IgD-negative memory B cell (primary cell): Measurements from ENCODE around the gene ETV6. TPM values are rescaled to one million over a fixed set of nuclear protein-coding genes. Genes with fewer than 3 reads are reported as not detected.

ENCODE experiments used
- H3K27ac Mint-ChIP-seq, 3 donors: one replicate each; pipeline ENCODE4 v1.8.0; 2020 to 2022; ENCODE audit warnings: mild to moderate bottlenecking in 3 of 3, mixed read lengths in 3 of 3, moderate library complexity in 1 of 3
- H3K27me3 Mint-ChIP-seq: one replicate; pipeline ENCODE4 v1.8.0; 2021; ENCODE audit warnings: mixed read lengths
- H3K36me3 Mint-ChIP-seq: one replicate; pipeline ENCODE4 v1.8.0; 2020; ENCODE audit warnings: mild to moderate bottlenecking, mixed read lengths
- H3K4me1 Mint-ChIP-seq, 3 donors: one replicate each; pipeline ENCODE4 v1.8.0; 2020 to 2022; ENCODE audit warnings: mixed read lengths in 3 of 3, mild to moderate bottlenecking in 1 of 3
- H3K4me3 Mint-ChIP-seq, 4 donors: one replicate each; pipeline ENCODE4 v1.8.0; 2020 to 2022; ENCODE audit warnings: mild to moderate bottlenecking in 4 of 4, mixed read lengths in 4 of 4, moderate library complexity in 3 of 4
- H3K9me3 Mint-ChIP-seq, 3 donors: one replicate each; pipeline ENCODE4 v1.8.0; 2020 to 2021; ENCODE audit warnings: mixed read lengths in 3 of 3, mild to moderate bottlenecking in 1 of 3
- polyA plus RNA-seq: library from polyadenylated mRNA; unstranded; fragments of 300-500 nt; fragmentation: Illumina TruSeq; gene quantifications from one replicate; pipeline ENCODE4 v1.2.3, GENCODE V29; 2021

The ETV6 gene
- polyA plus RNA-seq, 1 donor from 2014 or later: 9.8 TPM

GRCh38 chr12:11863988-11864387, 214.5 kb downstream of the ETV6 start:
- peaks cover 27% of the 10 kb centered on the region for H3K36me3 Mint-ChIP-seq
- H3K27ac Mint-ChIP-seq: peak overlapping the region in 1 of 3 donors; percentile 2
- H3K4me3 Mint-ChIP-seq: peak overlapping the region in 1 of 4 donors; percentile 41

GRCh38 chr12:11865824-11866223, 216.3 kb downstream of the ETV6 start:
- Mint-ChIP-seq H3K4me1 (peaks cover 0 to 2% (median 2%) of the 10 kb centered on the region in 3 donors), H3K9me3 (peaks cover 1 to 23% (median 3%) of the 10 kb centered on the region in 3 donors), H3K27ac (no peak overlapping the region), H3K4me3 (no peak overlapping the region), H3K27me3 (no peaks in the 10 kb centered on the region), H3K36me3 (peaks cover 23% of the 10 kb centered on the region)

More at GRCh38 chr12:11863988-11864387, 214.5 kb downstream of the ETV6 start:
- H3K9me3 Mint-ChIP-seq: peaks cover 1 to 23% (median 3%) of the 10 kb centered on the region in 3 donors
- peaks cover 0 to 5% (median 2%) of the 10 kb centered on the region in 3 donors for H3K4me1 Mint-ChIP-seq
- no peaks in the 10 kb centered on the region for H3K27me3 Mint-ChIP-seq

GRCh38 chr12:11868027-11868426, 218.6 kb downstream of the ETV6 start:
- H3K9me3 Mint-ChIP-seq: peaks cover 1 to 23% (median 3%) of the 10 kb centered on the region in 3 donors
- H3K4me1 Mint-ChIP-seq: peaks cover 0 to 1% (median 0%) of the 10 kb centered on the region in 3 donors
- peaks cover 27% of the 10 kb centered on the region for H3K36me3 Mint-ChIP-seq
- H3K27ac Mint-ChIP-seq: no peak overlapping the region
- no peaks in the 10 kb centered on the region for H3K27me3 Mint-ChIP-seq
- no peak overlapping the region for H3K4me3 Mint-ChIP-seq

GRCh38 chr12:11869406-11869805, 219.9 kb downstream of the ETV6 start:
- Mint-ChIP-seq H3K4me3 (no peak overlapping the region), H3K36me3 (peaks cover 31% of the 10 kb centered on the region), H3K27ac (no peak overlapping the region), H3K4me1 (peaks cover 0 to 1% (median 0%) of the 10 kb centered on the region in 3 donors), H3K9me3 (peaks cover 1 to 20% (median 3%) of the 10 kb centered on the region in 3 donors), H3K27me3 (no peaks in the 10 kb centered on the region)

GRCh38 chr12:11870041-11870451, 220.6 kb downstream of the ETV6 start:
- Mint-ChIP-seq H3K9me3 (peaks cover 0 to 16% (median 3%) of the 10 kb centered on the region in 3 donors), H3K27ac (no peak overlapping the region), H3K27me3 (no peaks in the 10 kb centered on the region), H3K4me3 (no peak overlapping the region), H3K4me1 (peaks cover 0 to 1% (median 0%) of the 10 kb centered on the region in 3 donors), H3K36me3 (peaks cover 29% of the 10 kb centered on the region)

- Mint-ChIP-seq H3K4me3 (no peak overlapping the region), H3K27me3 (no peaks in the 10 kb centered on the region), H3K36me3 (peaks cover 18% of the 10 kb centered on the region), H3K9me3 (peaks cover 0 to under 1% (median under 1%) of the 10 kb centered on the region in 3 donors), H3K27ac (no peak overlapping the region), H3K4me1 (peaks cover 4 to 10% (median 5%) of the 10 kb centered on the region in 3 donors)
Observed at GRCh38 chr12:11872055-11872454, 222.6 kb downstream of the ETV6 start.

- H3K4me3 Mint-ChIP-seq: no peak overlapping the region
- no peaks in the 10 kb centered on the region for H3K27me3 Mint-ChIP-seq
- H3K36me3 Mint-ChIP-seq: peaks cover 17% of the 10 kb centered on the region
- H3K4me1 Mint-ChIP-seq: peaks cover 4 to 11% (median 10%) of the 10 kb centered on the region in 3 donors
- H3K27ac Mint-ChIP-seq: peak overlapping the region in 2 of 3 donors; percentile 39 to 68
- H3K9me3 Mint-ChIP-seq: no peaks in the 10 kb centered on the region
Observed at GRCh38 chr12:11875414-11875935, 226.0 kb downstream of the ETV6 start.

- Mint-ChIP-seq H3K9me3 (no peaks in the 10 kb centered on the region), H3K4me3 (no peak overlapping the region), H3K27ac (peak overlapping the region in 2 of 3 donors; percentile 21 to 68), H3K4me1 (peaks cover 4 to 12% (median 11%) of the 10 kb centered on the region in 3 donors), H3K27me3 (no peaks in the 10 kb centered on the region), H3K36me3 (peaks cover 17% of the 10 kb centered on the region)
Observed at GRCh38 chr12:11876307-11876706, 226.8 kb downstream of the ETV6 start.

- peaks cover 4 to 22% (median 18%) of the 10 kb centered on the region in 3 donors for H3K4me1 Mint-ChIP-seq
- peak overlapping the region in 2 of 3 donors; percentile 21 to 39 for H3K27ac Mint-ChIP-seq
- H3K4me3 Mint-ChIP-seq: no peak overlapping the region
Observed at GRCh38 chr12:11877102-11877826, 227.8 kb downstream of the ETV6 start.

GRCh38 chr12:11877869-11878780, 228.7 kb downstream of the ETV6 start:
- Mint-ChIP-seq H3K27me3 (no peaks in the 10 kb centered on the region), H3K4me1 (peaks cover 7 to 29% (median 23%) of the 10 kb centered on the region in 3 donors), H3K36me3 (peaks cover 13% of the 10 kb centered on the region), H3K9me3 (no peaks in the 10 kb centered on the region), H3K4me3 (no peak overlapping the region), H3K27ac (no peak overlapping the region)

More at GRCh38 chr12:11877102-11877826, 227.8 kb downstream of the ETV6 start:
- H3K9me3 Mint-ChIP-seq: no peaks in the 10 kb centered on the region
- peaks cover 13% of the 10 kb centered on the region for H3K36me3 Mint-ChIP-seq
- H3K27me3 Mint-ChIP-seq: no peaks in the 10 kb centered on the region

- no peaks in the 10 kb centered on the region for H3K27me3 Mint-ChIP-seq
- H3K36me3 Mint-ChIP-seq: peaks cover 13% of the 10 kb centered on the region
- no peaks in the 10 kb centered on the region for H3K9me3 Mint-ChIP-seq
- H3K4me3 Mint-ChIP-seq: no peak overlapping the region
- peaks cover 7 to 37% (median 23%) of the 10 kb centered on the region in 3 donors for H3K4me1 Mint-ChIP-seq
- no peak overlapping the region for H3K27ac Mint-ChIP-seq
Observed at GRCh38 chr12:11879306-11879705, 229.8 kb downstream of the ETV6 start.

- Mint-ChIP-seq H3K4me3 (peak overlapping the region in 1 of 4 donors; percentile 8), H3K36me3 (peaks cover 11% of the 10 kb centered on the region), H3K27ac (no peak overlapping the region), H3K27me3 (no peaks in the 10 kb centered on the region), H3K4me1 (peaks cover 7 to 38% (median 22%) of the 10 kb centered on the region in 3 donors), H3K9me3 (no peaks in the 10 kb centered on the region)
Observed at GRCh38 chr12:11880381-11880780, 230.9 kb downstream of the ETV6 start.

GRCh38 chr12:11881835-11882234, 232.4 kb downstream of the ETV6 start:
- Mint-ChIP-seq H3K9me3 (no peaks in the 10 kb centered on the region), H3K4me3 (peak overlapping the region in 1 of 4 donors; percentile 33), H3K4me1 (peaks cover 4 to 33% (median 15%) of the 10 kb centered on the region in 3 donors), H3K36me3 (peaks cover 16% of the 10 kb centered on the region), H3K27ac (peak overlapping the region in 1 of 3 donors; percentile 82), H3K27me3 (no peaks in the 10 kb centered on the region)

GRCh38 chr12:11882301-11883019, 233.0 kb downstream of the ETV6 start:
- Mint-ChIP-seq H3K27ac (peak overlapping the region in 2 of 3 donors; percentile 67 to 82), H3K4me3 (no peak overlapping the region), H3K9me3 (no peaks in the 10 kb centered on the region), H3K36me3 (peaks cover 16% of the 10 kb centered on the region), H3K27me3 (no peaks in the 10 kb centered on the region), H3K4me1 (peaks cover 3 to 32% (median 14%) of the 10 kb centered on the region in 3 donors)
